ENCODE data around the gene MARCHF3.

GRCh38 chr5:126984632-126985031, 45.7 kb downstream of the MARCHF3 start:
- TF ChIP-seq GLIS3 (CRISPR knock-in tag; IDR thresholded peaks at IDR 0.05) = no peak
- TF ChIP-seq ZFP30 (CRISPR knock-in tag; IDR thresholded peaks at IDR 0.05) = no peak
- TF ChIP-seq, protein P1, sequence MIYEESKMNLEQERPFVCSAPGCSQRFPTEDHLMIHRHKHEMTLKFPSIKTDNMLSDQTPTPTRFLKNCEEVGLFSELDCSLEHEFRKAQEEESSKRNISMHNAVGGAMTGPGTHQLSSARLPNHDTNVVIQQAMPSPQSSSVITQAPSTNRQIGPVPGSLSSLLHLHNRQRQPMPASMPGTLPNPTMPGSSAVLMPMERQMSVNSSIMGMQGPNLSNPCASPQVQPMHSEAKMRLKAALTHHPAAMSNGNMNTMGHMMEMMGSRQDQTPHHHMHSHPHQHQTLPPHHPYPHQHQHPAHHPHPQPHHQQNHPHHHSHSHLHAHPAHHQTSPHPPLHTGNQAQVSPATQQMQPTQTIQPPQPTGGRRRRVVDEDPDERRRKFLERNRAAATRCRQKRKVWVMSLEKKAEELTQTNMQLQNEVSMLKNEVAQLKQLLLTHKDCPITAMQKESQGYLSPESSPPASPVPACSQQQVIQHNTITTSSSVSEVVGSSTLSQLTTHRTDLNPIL (CRISPR knock-in tag; IDR thresholded peaks at IDR 0.05; ENCODE audit: low read depth) = no peak
- no peak for TF ChIP-seq BACH2 (CRISPR knock-in tag; IDR thresholded peaks at IDR 0.05; ENCODE audit: borderline replicate concordance)
- TF ChIP-seq TOX (CRISPR knock-in tag; IDR thresholded peaks at IDR 0.05; ENCODE audit: borderline replicate concordance) = no peak
- TF ChIP-seq ISL1 (CRISPR knock-in tag; IDR thresholded peaks at IDR 0.05) = no peak
- no peak for TF ChIP-seq RARB (CRISPR knock-in tag; IDR thresholded peaks at IDR 0.05)
- TF ChIP-seq ZFP3 (CRISPR knock-in tag; IDR thresholded peaks at IDR 0.05) = no peak
- TF ChIP-seq TCF4 (CRISPR knock-in tag; IDR thresholded peaks at IDR 0.05; ENCODE audit: borderline replicate concordance) = no peak
- no peak for TF ChIP-seq ZC3H10 (CRISPR knock-in tag; IDR thresholded peaks at IDR 0.05)
- no peak for TF ChIP-seq PATZ1 (CRISPR knock-in tag; IDR thresholded peaks at IDR 0.05; ENCODE audit: borderline replicate concordance)
- TF ChIP-seq POU6F1 (CRISPR knock-in tag; IDR thresholded peaks at IDR 0.05; ENCODE audit: borderline replicate concordance, low read depth) = no peak
- no peak for TF ChIP-seq ZNF565 (CRISPR knock-in tag; conservative IDR thresholded peaks at IDR 0.05; ENCODE audit: low read depth)
